Endothelial cell of umbilical vein (primary cell): ENCODE measurements around the gene DNAH6.

Experiments
- CTCF ChIP-seq, 2 donors: IDR thresholded peaks; 1 replicate in 1 of 2; 2 replicates in 1 of 2; pipeline ENCODE4 v1.5.1; 2011; ENCODE audit warnings: low read length in 2 of 2, mild to moderate bottlenecking in 2 of 2, moderate library complexity in 2 of 2, control low read depth in 1 of 2, inconsistent platforms in 1 of 2, low read depth in 1 of 2; ENCODE audit not compliant: insufficient read depth in 1 of 2; ENCODE audit errors: extremely low read depth in 1 of 2
- EZH2 ChIP-seq: IDR thresholded peaks from 2 replicates; pipeline ENCODE4 v1.6.1; 2012; ENCODE audit warnings: borderline replicate concordance, low read depth, mild to moderate bottlenecking, moderate library complexity, low read length, inconsistent platforms; ENCODE audit not compliant: severe bottlenecking
- FOS ChIP-seq: IDR thresholded peaks from 2 replicates; pipeline ENCODE4 v1.6.1; 2011; ENCODE audit warnings: mild to moderate bottlenecking, low read length, moderate library complexity, borderline replicate concordance; ENCODE audit not compliant: insufficient read depth
- JUN ChIP-seq: IDR thresholded peaks from 2 replicates; pipeline ENCODE4 v1.6.1; 2011; ENCODE audit warnings: borderline replicate concordance, low read depth; ENCODE audit not compliant: insufficient read length, insufficient read depth
- MAX ChIP-seq: IDR thresholded peaks from 2 replicates; pipeline ENCODE4 v1.6.1; 2011; ENCODE audit not compliant: insufficient read depth, insufficient read length
- MYC ChIP-seq: IDR thresholded peaks from one replicate; pipeline ENCODE4 v1.6.1; 2011; ENCODE audit warnings: mild to moderate bottlenecking, low read depth, low read length
- POLR2A ChIP-seq: IDR thresholded peaks from 2 replicates; pipeline ENCODE4 v1.6.1; 2012; ENCODE audit warnings: low read depth, mild to moderate bottlenecking, control low read depth, low read length
- POLR2AphosphoS5 ChIP-seq: IDR thresholded peaks from 2 replicates; pipeline ENCODE4 v1.6.1; 2012; ENCODE audit warnings: low read depth, mild to moderate bottlenecking, control low read depth, low read length, moderate library complexity; ENCODE audit not compliant: insufficient read depth

- TF ChIP-seq EZH2 (no peak), FOS (no peak), CTCF (IDR thresholded peaks at IDR 0.05; ENCODE audit: extremely low read depth in 1 of 2, insufficient read depth in 1 of 2, low read depth in 1 of 2, low read length in 2 of 2) (no peak), POLR2AphosphoS5 (no peak), POLR2A (no peak), MAX (no peak), MYC (no peak), JUN (no peak)
Measured at GRCh38 chr2:84472856-84473565, 43.3 kb upstream of the DNAH6 start.
